Thyroid gland (tissue), 4 donors: ENCODE measurements around the gene GTPBP1. TPM values are rescaled to one million over a fixed set of nuclear protein-coding genes. Genes with fewer than 3 reads are reported as not detected.

Source experiments
- DNase-seq, 2 donors: peaks; one replicate each; pipeline ENCODE4 v3.0.0-alpha.2; 2019
- H3K27ac ChIP-seq, 3 donors: fragments of 200-600 bp; sonication (generic); 1 replicate in 2 of 3; 2 replicates in 1 of 3; pipeline ENCODE4 v1.5.1; 2016 to 2019; ENCODE audit warnings: mild to moderate bottlenecking in 1 of 3, moderate library complexity in 1 of 3
- H3K27me3 ChIP-seq: fragments of 200-600 bp; sonication (generic); one replicate; pipeline ENCODE4 v1.5.1; 2019
- H3K36me3 ChIP-seq, 2 donors: fragments of 200-600 bp; sonication (generic); one replicate each; pipeline ENCODE4 v1.5.1; 2016 to 2019
- H3K4me1 ChIP-seq, 2 donors: fragments of 200-600 bp; sonication (generic); one replicate each; pipeline ENCODE4 v1.5.1; 2017 to 2019
- H3K4me3 ChIP-seq, 3 donors: fragments of 200-600 bp; sonication (generic); replicated peaks in 1 of 3; 1 replicate in 2 of 3; 2 replicates in 1 of 3; pipeline ENCODE4 v1.5.1; 2016; ENCODE audit warnings: mild to moderate bottlenecking in 1 of 3
- H3K9me3 ChIP-seq: fragments of 200-600 bp; sonication (generic); one replicate; pipeline ENCODE4 v1.5.1; 2017
- CTCF ChIP-seq, 6 experiments: fragments of 200-600 bp in 3 of 6; fragments of 450-650 bp in 3 of 6; sonication (generic) in 3 of 6; IDR thresholded peaks; one replicate each; pipeline ENCODE4 v1.5.1; 2016 to 2019; ENCODE audit warnings: antibody characterized with exemption in 6 of 6, mild to moderate bottlenecking in 2 of 6, inconsistent platforms in 1 of 6, moderate library complexity in 1 of 6
- POLR2A ChIP-seq, 2 donors: fragments of 450-650 bp; IDR thresholded peaks; one replicate each; pipeline ENCODE4 v1.6.1; 2017; ENCODE audit warnings: antibody characterized with exemption in 2 of 2, mild to moderate bottlenecking in 2 of 2, moderate library complexity in 1 of 2
- WGBS, 2 donors: methylation state at CpG; one replicate each; pipeline ENCODE4 v1.1.5; 2017; 5-methylcytosine and 5-hydroxymethylcytosine counted together
- intact Hi-C: fragments of 100-400 bp; cut with DNase I; formaldehyde crosslinking; loops from one replicate; pipeline ENCODE4 v1.15.1; 2023
- total RNA-seq, 4 donors: library from RNA; depleted of rRNA; stranded (reverse); fragments of >200 nt; gene quantifications; one replicate each; pipeline ENCODE4 v1.2.3, GENCODE V29; 2016

The GTPBP1 gene
- total RNA-seq, 4 donors from 2014 or later: 51.6 to 117 (median 69.6) TPM

DNA sequence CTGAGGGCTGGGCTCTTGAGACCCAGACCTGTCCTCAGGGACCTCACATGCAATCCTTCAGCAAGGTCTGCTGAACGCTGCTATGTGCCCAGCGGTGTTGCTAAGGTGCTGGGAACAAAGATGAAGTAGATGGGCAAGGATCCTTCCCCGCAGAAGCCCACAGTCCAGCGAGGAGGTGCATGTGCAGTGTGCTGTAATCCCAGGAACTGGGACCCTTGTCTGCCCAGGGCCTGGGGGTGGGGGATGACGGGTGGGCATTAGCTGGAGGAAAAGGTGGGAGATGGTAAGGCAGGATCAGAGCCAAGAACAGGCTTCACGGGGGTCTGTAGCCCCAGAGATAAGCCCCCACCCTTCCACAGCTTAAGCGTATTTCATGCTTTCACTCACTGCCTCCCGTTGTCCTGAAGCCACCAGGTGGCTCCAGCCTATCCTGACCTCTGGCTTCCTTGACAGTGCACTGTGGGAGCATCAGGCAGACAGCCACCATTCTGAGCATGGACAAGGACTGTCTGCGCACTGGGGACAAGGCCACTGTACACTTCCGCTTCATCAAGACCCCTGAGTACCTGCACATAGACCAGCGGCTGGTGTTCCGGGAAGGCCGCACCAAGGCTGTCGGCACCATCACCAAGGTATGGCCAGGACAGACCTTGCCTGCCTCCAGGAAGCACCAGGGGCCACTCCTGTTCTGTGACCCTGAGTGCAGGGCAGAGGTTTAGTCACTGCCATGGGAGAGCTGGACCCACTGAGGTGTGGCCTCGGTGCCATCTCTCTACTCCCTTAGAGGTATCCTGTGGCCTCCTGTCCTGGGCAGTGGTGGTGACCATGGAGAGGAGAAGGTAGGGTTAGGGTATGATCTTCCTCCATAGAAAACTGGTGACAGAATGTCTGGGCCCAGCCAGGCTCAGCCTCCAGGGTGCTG lies 22.0 kb downstream of the GTPBP1 start:
- intact Hi-C loops: no loop called here
- H3K9me3 ChIP-seq: no peaks in the 10 kb centered on the region
- H3K36me3 ChIP-seq: peaks cover 74 to 89% of the 10 kb centered on the region in 2 donors
- no peak for TF ChIP-seq POLR2A (IDR thresholded peaks at IDR 0.05)
- no peak for TF ChIP-seq CTCF (IDR thresholded peaks at IDR 0.05)
- no peak overlapping the region for H3K27ac ChIP-seq
- H3K4me1 ChIP-seq: peaks cover 1 to 11% of the 10 kb centered on the region in 2 donors
- 92 to 98% methylated on average over 9 to 12 of the region's 15 CpGs for WGBS, 2 donors
- DNase-seq: no peak
- no peak overlapping the region for H3K4me3 ChIP-seq
- no peaks in the 10 kb centered on the region for H3K27me3 ChIP-seq

DNA sequence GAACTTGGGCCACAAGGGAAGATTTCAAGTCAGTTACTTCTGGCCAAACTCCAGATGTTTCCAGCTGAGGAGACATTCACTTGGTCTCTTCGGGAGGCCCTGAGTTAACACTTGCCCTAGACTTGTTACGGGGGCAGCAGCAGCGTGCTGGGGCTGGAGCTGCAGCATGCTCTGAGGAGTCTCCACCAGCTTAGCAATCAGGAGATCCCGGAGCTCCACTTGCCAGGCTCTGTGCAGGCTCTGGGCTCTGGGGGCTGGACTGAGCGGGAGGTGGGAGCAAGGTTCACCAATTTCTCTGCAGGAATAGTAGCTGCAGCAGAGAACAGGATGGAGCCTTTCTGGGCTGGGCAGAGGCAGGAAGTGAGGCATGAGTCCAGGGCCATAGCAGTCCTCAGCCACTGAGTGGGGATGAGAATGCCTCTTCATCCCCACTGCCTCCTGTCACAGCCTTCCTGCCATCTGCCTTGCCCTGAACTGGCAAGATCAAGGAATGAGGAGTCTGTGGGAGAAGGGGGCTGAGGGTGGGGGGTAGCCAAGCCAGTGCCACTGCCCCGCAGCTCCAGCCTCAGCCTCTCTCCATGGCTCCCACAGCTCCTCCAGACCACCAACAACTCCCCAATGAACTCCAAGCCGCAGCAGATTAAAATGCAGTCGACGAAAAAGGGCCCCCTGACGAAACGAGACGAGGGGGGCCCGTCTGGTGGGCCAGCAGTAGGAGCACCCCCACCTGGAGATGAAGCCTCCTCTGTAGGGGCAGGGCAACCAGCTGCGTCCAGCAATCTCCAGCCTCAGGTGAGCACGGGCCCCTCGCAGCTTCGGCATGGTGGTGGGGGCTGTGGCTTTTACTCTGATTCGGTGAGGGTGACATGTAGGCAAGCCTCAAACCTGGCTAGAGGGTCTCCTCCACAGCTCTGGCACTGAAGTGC lies 23.4 kb downstream of the GTPBP1 start:
- 95 to 97% methylated on average over 14 to 17 of the region's 18 CpGs for WGBS, 2 donors
- peaks cover 13 to 24% of the 10 kb centered on the region in 2 donors for H3K4me1 ChIP-seq
- H3K4me3 ChIP-seq: no peak overlapping the region
- no peaks in the 10 kb centered on the region for H3K9me3 ChIP-seq
- no peaks in the 10 kb centered on the region for H3K27me3 ChIP-seq
- intact Hi-C loops: no loop called here
- H3K36me3 ChIP-seq: peaks cover 63 to 76% of the 10 kb centered on the region in 2 donors
- TF ChIP-seq POLR2A (IDR thresholded peaks at IDR 0.05) (no peak), CTCF (IDR thresholded peaks at IDR 0.05) (no peak)
- no peak for DNase-seq
- no peak overlapping the region for H3K27ac ChIP-seq

DNA sequence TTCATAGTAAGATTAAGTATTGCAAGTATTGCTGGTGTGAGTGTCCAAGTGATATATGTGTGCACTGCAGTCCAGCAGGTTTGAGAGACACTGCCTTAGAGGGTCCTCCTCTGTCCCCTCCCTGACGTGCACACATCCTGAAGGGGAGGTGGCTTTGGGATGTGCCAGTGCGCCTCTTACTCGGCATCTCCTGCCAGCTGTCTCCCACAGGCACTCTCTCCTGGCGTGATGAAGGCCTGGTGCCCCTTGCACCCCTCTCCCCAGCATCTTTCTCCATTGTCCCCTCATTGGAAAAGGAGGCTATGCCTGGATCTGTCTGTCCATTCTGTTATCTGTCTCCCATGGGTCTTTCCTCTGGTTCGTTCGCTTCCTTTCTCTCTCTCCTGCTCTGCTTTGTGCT lies 24.2 kb downstream of the GTPBP1 start:
- TF ChIP-seq CTCF (IDR thresholded peaks at IDR 0.05) (no peak), POLR2A (IDR thresholded peaks at IDR 0.05) (no peak)
- peaks cover 59 to 68% of the 10 kb centered on the region in 2 donors for H3K36me3 ChIP-seq
- H3K4me1 ChIP-seq: peaks cover 22 to 32% of the 10 kb centered on the region in 2 donors
- no peak overlapping the region for H3K27ac ChIP-seq
- no peak overlapping the region for H3K4me3 ChIP-seq
- no peaks in the 10 kb centered on the region for H3K27me3 ChIP-seq
- intact Hi-C loops: no loop called here
- 89 to 96% methylated on average over 6 of the region's 6 CpGs for WGBS, 2 donors
- no peaks in the 10 kb centered on the region for H3K9me3 ChIP-seq
- no peak for DNase-seq

- WGBS, 2 donors: 95 to 98% methylated on average over 13 of the region's 13 CpGs
- intact Hi-C loops: no loop called here
- no peak for TF ChIP-seq POLR2A (IDR thresholded peaks at IDR 0.05)
- TF ChIP-seq CTCF (IDR thresholded peaks at IDR 0.05): no peak
Observed at GRCh38 chr22:38730411-38730871, 24.7 kb downstream of the GTPBP1 start.

More at GRCh38 chr22:38730411-38730871, 24.7 kb downstream of the GTPBP1 start:
- no peaks in the 10 kb centered on the region for H3K9me3 ChIP-seq
- no peaks in the 10 kb centered on the region for H3K27me3 ChIP-seq
- DNase-seq: no peak
- H3K27ac ChIP-seq: no peak overlapping the region
- peaks cover 60 to 67% of the 10 kb centered on the region in 2 donors for H3K36me3 ChIP-seq
- H3K4me1 ChIP-seq: peaks cover 22 to 37% of the 10 kb centered on the region in 2 donors
- H3K4me3 ChIP-seq: no peak overlapping the region
